NCI-H2196 (cell line): ENCODE measurements around the gene FXN.

Source experiments
- DNase-seq: peaks from one replicate; lab custom pipeline; 2025; ENCODE audit not compliant: unreplicated experiment; lab: John Stamatoyannopoulos, UW

Gene FXN

DNA sequence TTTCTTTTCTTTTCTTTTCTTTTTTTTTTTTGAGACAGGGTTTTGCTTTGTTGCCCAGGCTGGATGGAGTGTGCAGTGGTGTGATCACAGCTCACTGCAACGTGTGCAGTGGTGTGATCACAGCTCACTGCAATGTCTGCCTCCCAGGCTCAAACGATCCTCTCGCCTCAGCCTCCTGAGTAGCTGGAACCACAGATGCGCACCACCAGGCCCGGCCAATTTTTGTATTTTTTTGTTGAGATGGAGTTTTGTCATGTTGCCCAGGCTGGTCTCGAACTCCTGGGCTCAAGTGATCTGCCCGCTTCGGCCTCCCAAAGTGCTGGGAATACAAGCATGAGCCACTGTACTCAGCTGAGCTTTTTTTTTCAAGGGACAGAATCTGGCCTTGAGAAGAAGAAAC, 101.8 kb downstream of the FXN start:
- DNase-seq, result no peak

- no peak for DNase-seq
Measured at GRCh38 chr9:69139596-69139995, 104.0 kb downstream of the FXN start.

- DNase-seq, result no peak
Measured at GRCh38 chr9:69140123-69140735, 104.7 kb downstream of the FXN start.

DNA sequence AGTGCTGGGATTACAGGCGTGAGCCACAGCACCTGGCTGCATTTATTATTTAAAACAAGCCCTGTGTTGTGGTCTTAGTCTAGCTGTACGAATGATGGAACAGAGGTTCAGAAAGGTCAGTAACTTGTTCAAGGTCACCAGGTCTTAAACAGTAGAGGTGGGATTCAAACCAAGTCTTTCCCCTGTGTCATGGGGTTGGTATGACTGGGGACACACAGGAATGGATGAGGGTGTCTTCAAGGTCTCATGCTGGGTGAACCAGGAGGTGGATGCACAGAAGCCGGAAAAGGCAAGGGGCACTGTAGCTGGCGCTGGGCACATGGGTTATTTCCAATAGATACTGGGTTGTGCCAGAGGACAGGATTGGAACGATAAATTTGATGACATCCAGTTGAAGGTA, 106.3 kb downstream of the FXN start:
- DNase-seq, result no peak

DNA sequence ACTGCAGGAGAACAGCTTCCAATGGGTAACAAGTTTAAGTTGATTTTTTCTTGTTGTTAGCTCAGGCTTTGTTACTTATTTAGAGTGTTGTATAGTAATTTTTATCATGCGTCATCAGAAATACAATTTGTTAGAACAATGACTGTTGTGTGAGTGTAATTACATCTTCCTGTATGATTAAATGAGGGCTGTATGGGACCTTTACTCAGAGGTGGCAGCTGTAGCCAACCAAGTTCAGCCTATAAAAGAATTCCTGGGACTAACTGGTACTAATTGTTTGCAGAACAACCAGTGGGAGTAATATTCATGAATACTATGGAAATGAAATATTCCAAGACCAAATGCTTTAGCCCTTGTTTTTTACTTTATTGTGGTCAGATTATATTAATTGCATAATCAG, 107.7 kb downstream of the FXN start:
- no peak for DNase-seq

DNA sequence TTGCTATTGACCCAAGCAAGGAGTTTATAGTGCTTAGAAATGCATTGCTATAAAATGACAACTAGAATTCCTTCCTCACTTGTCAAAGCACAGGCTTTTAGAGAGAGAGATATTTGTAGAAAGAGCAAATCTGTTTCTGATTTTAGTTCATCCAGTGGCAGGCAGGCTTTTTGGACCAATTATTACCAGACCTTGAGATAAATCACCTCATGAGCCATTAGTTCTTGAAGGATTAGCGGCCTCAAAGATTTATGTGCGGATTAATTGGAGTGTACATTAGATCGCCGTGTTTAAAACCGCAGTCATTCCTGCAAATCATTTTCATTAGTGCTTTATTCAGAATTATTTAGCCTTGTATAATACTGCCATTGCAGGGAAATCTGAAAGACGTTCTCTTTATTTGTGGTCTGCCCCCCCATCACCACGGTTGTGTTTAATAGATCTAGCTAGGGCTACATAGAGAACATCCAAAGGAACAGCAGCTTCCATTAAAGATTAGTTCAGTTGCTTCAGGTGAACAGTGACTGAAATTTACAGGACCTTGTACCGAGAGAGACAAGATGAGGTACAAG, 109.7 kb downstream of the FXN start:
- no peak for DNase-seq

DNA sequence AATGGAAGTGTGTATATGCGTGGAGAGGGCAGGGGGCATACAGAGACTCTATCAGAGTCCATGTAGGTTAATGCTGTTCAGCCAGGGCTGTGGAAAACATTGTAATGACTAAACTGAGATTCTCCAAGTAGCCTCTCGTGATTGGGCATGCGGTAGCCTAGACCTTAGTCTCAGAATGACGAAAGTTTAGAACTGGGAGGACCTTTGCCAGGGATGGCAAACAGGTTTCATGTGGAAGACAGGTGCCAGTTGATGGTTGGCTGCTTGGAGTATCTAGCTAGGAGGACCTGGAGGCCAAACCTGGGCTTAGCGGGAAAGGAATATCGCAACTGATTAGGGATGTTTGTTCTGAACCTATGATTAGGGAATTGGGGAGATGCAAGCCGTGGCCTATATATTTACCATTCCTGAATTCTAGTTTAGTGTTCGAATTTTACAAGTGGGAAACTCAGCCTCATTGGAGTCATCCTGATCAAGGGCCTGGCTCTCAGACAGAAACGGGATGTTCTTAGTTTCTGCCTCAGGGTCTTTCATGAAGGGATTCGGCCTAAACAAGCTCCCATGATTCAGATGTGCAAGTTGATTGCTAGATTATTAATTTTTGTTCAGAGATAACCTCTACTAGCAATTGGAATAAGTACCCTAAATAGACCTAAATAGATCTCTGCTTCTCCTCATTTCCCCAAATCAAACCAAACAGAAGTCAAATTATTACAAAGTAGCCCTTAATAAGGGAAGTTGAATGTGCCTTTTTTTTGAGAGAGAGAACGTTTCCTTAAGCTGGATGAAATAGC, 111.7 kb downstream of the FXN start:
- DNase-seq, result no peak

DNA sequence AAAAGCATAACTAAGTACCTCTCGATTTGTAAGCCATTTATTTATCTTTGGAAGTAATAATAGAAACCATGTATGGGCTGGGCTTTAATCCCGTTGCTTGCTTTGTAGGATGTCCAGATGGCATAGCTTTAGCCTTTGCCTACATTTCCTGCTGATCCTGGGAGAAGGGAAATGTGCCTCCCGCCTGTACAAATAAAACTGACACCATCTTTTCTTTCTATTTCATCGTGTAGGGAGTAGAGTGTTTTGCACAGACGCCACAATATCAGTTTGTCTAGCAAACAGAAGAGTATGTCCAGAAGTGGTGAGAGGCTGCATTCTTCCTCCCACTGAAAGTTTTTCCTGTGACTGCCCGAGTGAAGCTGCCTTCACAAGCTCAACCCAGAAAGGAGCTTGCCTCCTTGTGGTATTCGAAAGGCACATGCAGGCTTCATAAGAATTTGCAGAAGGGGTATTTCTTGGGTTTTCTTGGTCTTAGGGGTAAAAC, 113.8 kb downstream of the FXN start:
- peak; percentile 39 for DNase-seq
